GM18861 (cell line): ENCODE measurements around the gene FOXP1.
"Not testable (repeated sequence)": the region's sequence is repeated elsewhere in the genome, so short reads cannot be mapped to it uniquely, and the experiment has no call there.

Experiments used
- ATAC-seq: cut with Tn5 transposase; IDR thresholded peaks from one replicate; pipeline ENCODE4 v1.9.1; 2021; ENCODE audit not compliant: unreplicated experiment

The FOXP1 gene

GRCh38 chr3:71348831-71349230 is 234.7 kb downstream of the FOXP1 start:
- no peak for ATAC-seq

GRCh38 chr3:71348001-71348632 is 235.4 kb downstream of the FOXP1 start:
- ATAC-seq = no peak

GRCh38 chr3:71346061-71346460 is 237.5 kb downstream of the FOXP1 start:
- no peak for ATAC-seq

- no peak for ATAC-seq
Observed at GRCh38 chr3:71345429-71346040, 238.0 kb downstream of the FOXP1 start.

GRCh38 chr3:71341721-71342120 is 241.8 kb downstream of the FOXP1 start:
- ATAC-seq = no peak

- no peak for ATAC-seq
Observed at GRCh38 chr3:71339049-71339448, 244.5 kb downstream of the FOXP1 start.

- ATAC-seq = no peak
Observed at GRCh38 chr3:71332813-71333212, 250.7 kb downstream of the FOXP1 start.

GRCh38 chr3:71330909-71331308 is 252.6 kb downstream of the FOXP1 start:
- no peak for ATAC-seq

- no peak for ATAC-seq
Observed at GRCh38 chr3:71330505-71330904, 253.0 kb downstream of the FOXP1 start.

- ATAC-seq = no peak
Observed at GRCh38 chr3:71329817-71330216, 253.7 kb downstream of the FOXP1 start.

- no peak for ATAC-seq
Observed at GRCh38 chr3:71328926-71329325, 254.6 kb downstream of the FOXP1 start.

- no peak for ATAC-seq
Observed at GRCh38 chr3:71327936-71328335, 255.6 kb downstream of the FOXP1 start.

GRCh38 chr3:71325715-71326114 is 257.8 kb downstream of the FOXP1 start:
- no peak for ATAC-seq

- not testable (repeated sequence) for ATAC-seq
Observed at GRCh38 chr3:71324224-71324623, 259.3 kb downstream of the FOXP1 start.

- ATAC-seq = no peak
Observed at GRCh38 chr3:71323558-71323957, 260.0 kb downstream of the FOXP1 start.

- no peak for ATAC-seq
Observed at GRCh38 chr3:71322154-71322553, 261.4 kb downstream of the FOXP1 start.

GRCh38 chr3:71319771-71320170 is 263.8 kb downstream of the FOXP1 start:
- ATAC-seq = no peak

GRCh38 chr3:71318458-71318827 is 265.1 kb downstream of the FOXP1 start:
- ATAC-seq = no peak

- ATAC-seq = no peak
Observed at GRCh38 chr3:71317749-71318457, 265.6 kb downstream of the FOXP1 start.

- no peak for ATAC-seq
Observed at GRCh38 chr3:71317140-71317539, 266.4 kb downstream of the FOXP1 start.

GRCh38 chr3:71316066-71316777 is 267.3 kb downstream of the FOXP1 start:
- no peak for ATAC-seq

GRCh38 chr3:71315431-71315830 is 268.1 kb downstream of the FOXP1 start:
- no peak for ATAC-seq
